H1 (cell line): ENCODE data around the gene FAM169A. TPM values are rescaled to one million over a fixed set of nuclear protein-coding genes. Genes with fewer than 3 reads are reported as not detected.

Experiments used
- EZH2 ChIP-seq: fragments of 200-600 bp; sonication (generic); IDR thresholded peaks from 2 replicates; pipeline ENCODE4 v1.7.1; 2012; ENCODE audit warnings: low read depth, mild to moderate bottlenecking, moderate library complexity, low read length, inconsistent platforms; ENCODE audit not compliant: severe bottlenecking
- GTF2F1 ChIP-seq: IDR thresholded peaks from 2 replicates; pipeline ENCODE4 v1.6.1; 2012; ENCODE audit warnings: low read depth, low read length, improper control_type of control experiment, borderline replicate concordance
- polyA plus RNA-seq, 7 experiments: library from polyadenylated mRNA; depleted of rRNA in 3 of 7; stranded (reverse) in 5 of 7; unstranded in 2 of 7; fragments of >200 nt in 5 of 7; fragments of 200-250 nt in 2 of 7; gene quantifications; 1 replicate in 5 of 7; 2 replicates in 1 of 7; 4 replicates in 1 of 7; pipeline versions ENCODE4 v1.2.1 to v1.2.3, GENCODE V29; 2011 to 2013; ENCODE audit warnings: missing spikeins in 2 of 7, mixed read lengths in 2 of 7
- total RNA-seq: library from RNA; stranded (reverse); fragmentation: NEBNext Ultra II Directional; extraction: Animal tissue kit (Norgen Biotek cat#: 25700); gene quantifications from 2 replicates; pipeline ENCODE4 v1.2.1, GENCODE V29; 2021

Gene FAM169A
- total and polyA plus RNA-seq, 2 of the 8 experiments (the other 6 are each of a cell fraction or from before 2014, with no cell fraction given), result 12.6 to 83.1 TPM

GRCh38 chr5:74863726-74864125 is 2.5 kb downstream of the FAM169A start (continued):
- no peak for TF ChIP-seq GTF2F1
- TF ChIP-seq EZH2, result no peak
